ENCODE measurements around the gene OR51B5. TPM values are rescaled to one million over a fixed set of nuclear protein-coding genes. Genes with fewer than 3 reads are reported as not detected.

The OR51B5 gene
- total RNA-seq, 1 donor from 2014 or later = 1.2 TPM

DNA sequence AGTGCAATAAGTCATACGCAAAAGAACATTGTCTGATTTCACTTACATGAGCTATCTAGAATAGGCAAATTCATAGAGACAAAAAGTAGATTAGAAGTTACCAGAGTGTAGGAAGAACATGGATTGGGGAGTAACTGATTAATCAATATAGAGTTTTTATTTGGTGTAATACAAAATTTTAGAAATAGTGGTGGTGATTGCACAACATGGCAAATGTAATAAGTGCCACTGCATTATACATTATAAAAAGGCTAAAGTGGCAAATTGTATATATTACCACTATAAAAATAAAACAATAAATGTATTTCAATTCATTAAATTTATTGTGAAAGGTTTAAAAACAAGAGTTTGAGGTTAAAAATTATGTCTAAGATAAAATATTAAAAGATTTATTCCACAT lies 32.9 kb downstream of the OR51B5 start:
- H3K36me3 ChIP-seq = no peaks in the 10 kb centered on the region
- no peak for TF ChIP-seq POLR2AphosphoS5 (IDR thresholded peaks at IDR 0.05; ENCODE audit: insufficient read depth in 1 of 2, low read depth in 1 of 2)
- TF ChIP-seq, protein P1, sequence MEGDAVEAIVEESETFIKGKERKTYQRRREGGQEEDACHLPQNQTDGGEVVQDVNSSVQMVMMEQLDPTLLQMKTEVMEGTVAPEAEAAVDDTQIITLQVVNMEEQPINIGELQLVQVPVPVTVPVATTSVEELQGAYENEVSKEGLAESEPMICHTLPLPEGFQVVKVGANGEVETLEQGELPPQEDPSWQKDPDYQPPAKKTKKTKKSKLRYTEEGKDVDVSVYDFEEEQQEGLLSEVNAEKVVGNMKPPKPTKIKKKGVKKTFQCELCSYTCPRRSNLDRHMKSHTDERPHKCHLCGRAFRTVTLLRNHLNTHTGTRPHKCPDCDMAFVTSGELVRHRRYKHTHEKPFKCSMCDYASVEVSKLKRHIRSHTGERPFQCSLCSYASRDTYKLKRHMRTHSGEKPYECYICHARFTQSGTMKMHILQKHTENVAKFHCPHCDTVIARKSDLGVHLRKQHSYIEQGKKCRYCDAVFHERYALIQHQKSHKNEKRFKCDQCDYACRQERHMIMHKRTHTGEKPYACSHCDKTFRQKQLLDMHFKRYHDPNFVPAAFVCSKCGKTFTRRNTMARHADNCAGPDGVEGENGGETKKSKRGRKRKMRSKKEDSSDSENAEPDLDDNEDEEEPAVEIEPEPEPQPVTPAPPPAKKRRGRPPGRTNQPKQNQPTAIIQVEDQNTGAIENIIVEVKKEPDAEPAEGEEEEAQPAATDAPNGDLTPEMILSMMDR (IDR thresholded peaks at IDR 0.05) = no peak
- TF ChIP-seq POLR2A (IDR thresholded peaks at IDR 0.05) = no peak

DNA sequence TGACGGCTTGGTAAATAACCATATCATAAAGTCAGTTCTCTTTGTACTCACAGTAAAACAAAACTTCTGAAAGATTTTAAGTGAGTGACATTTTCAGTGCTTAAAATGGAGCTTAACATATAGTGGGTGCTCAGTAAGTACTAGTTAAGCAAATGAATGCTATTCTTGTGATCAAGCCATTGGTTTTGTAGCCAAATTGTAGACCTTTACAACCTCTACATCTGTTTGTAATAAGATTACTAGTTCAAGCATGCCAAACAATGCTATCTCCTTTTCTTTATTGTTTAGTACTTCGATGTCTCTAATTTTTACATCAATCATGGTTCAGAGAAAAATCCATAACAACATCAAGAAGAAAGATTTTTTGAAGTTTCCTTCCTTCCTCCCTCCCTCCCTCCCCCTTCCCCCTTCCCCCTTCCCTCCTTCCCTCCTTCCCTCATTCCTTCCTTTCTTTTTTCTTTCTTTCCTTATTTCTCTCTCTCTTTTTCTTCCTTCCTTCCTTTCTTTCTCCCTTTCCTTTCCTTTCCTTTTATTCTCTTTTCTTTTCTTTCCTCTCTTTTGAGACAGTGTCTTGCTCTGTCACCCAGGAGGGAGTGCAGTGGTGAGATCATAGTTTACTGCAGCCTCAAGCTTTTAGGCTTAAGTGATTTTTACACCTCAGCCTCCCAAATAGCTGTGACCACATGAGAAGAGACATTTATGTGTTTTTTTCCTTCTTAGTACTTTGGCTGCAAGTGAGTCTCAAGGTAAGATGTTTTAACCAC lies 35.9 kb downstream of the OR51B5 start:
- Histone ChIP-seq H3K4me3 (no peak overlapping the region), H3K4me1 (no peaks in the 10 kb centered on the region), H3K36me3 (no peaks in the 10 kb centered on the region), H3K27ac (no peak overlapping the region), H3K9me3 (no peaks in the 10 kb centered on the region), H3K27me3 (no peaks in the 10 kb centered on the region)
- intact Hi-C loops (cut with DNase I) = no loop called here
- TF ChIP-seq POLR2AphosphoS5 (IDR thresholded peaks at IDR 0.05; ENCODE audit: insufficient read depth in 1 of 2, low read depth in 1 of 2) = no peak
- TF ChIP-seq, protein P1 (IDR thresholded peaks at IDR 0.05) = no peak
- no peak for TF ChIP-seq POLR2A (IDR thresholded peaks at IDR 0.05)
- DNase-seq (ENCODE audit: extremely low spot score in 2 of 2) = no peak

More for the DNA sequence above, 32.9 kb downstream of the OR51B5 start:
- no peaks in the 10 kb centered on the region for H3K9me3 ChIP-seq
- no peaks in the 10 kb centered on the region for H3K4me1 ChIP-seq
- no peak for DNase-seq (ENCODE audit: extremely low spot score in 2 of 2)
- no peak overlapping the region for H3K27ac ChIP-seq
- H3K4me3 ChIP-seq = no peak overlapping the region
- intact Hi-C loops (cut with DNase I) = no loop called here
- H3K27me3 ChIP-seq = no peaks in the 10 kb centered on the region

DNA sequence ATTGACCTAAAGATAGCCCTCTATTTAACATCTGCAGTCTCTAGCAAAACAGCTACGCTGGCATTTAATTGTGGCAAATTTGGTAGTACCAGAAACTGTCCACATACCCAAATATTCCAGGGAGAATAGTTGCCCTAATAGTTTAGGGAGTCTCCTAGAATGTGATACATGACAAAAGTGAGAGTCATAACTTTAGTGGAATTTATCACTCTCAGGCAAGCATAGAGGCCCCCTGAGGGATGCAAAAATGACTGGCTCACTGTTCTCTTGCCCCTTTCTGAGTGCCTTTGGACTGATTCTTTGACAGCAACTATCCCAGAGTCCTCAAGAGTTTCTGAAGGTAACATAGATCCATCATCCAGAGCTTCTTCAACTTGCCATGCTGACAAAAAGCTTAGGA lies 39.3 kb downstream of the OR51B5 start:
- Histone ChIP-seq H3K36me3 (no peaks in the 10 kb centered on the region), H3K27me3 (no peaks in the 10 kb centered on the region), H3K4me1 (no peaks in the 10 kb centered on the region), H3K27ac (no peak overlapping the region), H3K9me3 (no peaks in the 10 kb centered on the region), H3K4me3 (no peak overlapping the region)
- DNase-seq (ENCODE audit: extremely low spot score in 2 of 2) = no peak
- intact Hi-C loops (cut with DNase I) = no loop called here
- no peak for TF ChIP-seq POLR2AphosphoS5 (IDR thresholded peaks at IDR 0.05; ENCODE audit: insufficient read depth in 1 of 2, low read depth in 1 of 2)
- TF ChIP-seq, protein P1 (IDR thresholded peaks at IDR 0.05) = no peak
- TF ChIP-seq POLR2A (IDR thresholded peaks at IDR 0.05) = no peak

DNA sequence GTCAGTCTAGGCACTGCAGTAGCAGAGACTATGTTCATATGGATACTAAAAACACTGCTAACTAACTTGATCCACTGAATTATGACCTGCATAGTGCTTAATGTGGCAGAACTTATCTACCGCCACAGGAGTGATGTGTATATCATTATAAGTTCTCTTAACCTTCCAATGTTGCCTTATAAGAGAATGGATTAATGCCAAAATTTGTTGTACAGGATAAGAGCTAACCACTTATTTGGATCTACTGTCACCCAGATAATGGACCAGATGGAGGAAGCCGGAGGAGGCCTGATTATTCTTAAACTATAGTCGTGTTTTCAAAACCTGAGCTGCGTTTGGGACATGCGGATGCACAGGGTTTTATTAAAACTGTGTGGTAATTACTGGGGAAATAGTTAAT lies 39.7 kb downstream of the OR51B5 start:
- H3K4me1 ChIP-seq = no peaks in the 10 kb centered on the region
- no peaks in the 10 kb centered on the region for H3K36me3 ChIP-seq
- H3K9me3 ChIP-seq = no peaks in the 10 kb centered on the region
- no peak overlapping the region for H3K27ac ChIP-seq
- DNase-seq (ENCODE audit: extremely low spot score in 2 of 2) = no peak
- H3K4me3 ChIP-seq = no peak overlapping the region
- no peaks in the 10 kb centered on the region for H3K27me3 ChIP-seq
- intact Hi-C loops (cut with DNase I) = no loop called here
- TF ChIP-seq POLR2A (IDR thresholded peaks at IDR 0.05) (no peak), POLR2AphosphoS5 (IDR thresholded peaks at IDR 0.05; ENCODE audit: insufficient read depth in 1 of 2, low read depth in 1 of 2) (no peak)
- TF ChIP-seq, protein P1 (IDR thresholded peaks at IDR 0.05) = no peak

DNA sequence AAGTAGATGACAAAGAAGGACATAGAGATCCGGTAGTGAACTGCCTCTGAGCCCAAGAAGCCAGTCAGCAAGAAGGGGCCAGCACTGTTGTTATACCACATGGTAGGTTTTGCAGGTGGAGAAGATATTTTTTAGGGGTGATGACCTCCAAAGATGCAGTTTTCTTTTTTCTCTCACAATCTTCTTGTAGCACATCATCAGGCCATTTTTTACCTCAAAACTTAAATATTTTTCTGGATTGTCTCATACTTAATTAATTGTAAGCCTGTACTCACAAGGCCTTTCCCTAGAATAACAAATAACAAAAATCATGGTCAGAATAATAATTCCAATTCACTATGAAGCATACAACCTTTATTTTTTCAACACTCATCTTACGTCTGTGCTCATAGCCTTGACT lies 41.5 kb downstream of the OR51B5 start, which contains the start of gene OR51B4:
Gene OR51B4 (minus strand): TSS at position 101 of the 400 bp plus-strand sequence. CDS start 0 bp downstream, at position 101.
- intact Hi-C loops (cut with DNase I) = no loop called here
- TF ChIP-seq POLR2A (IDR thresholded peaks at IDR 0.05) (no peak), POLR2AphosphoS5 (IDR thresholded peaks at IDR 0.05; ENCODE audit: insufficient read depth in 1 of 2, low read depth in 1 of 2) (no peak)
- TF ChIP-seq, protein P1 (IDR thresholded peaks at IDR 0.05) = no peak

More for the DNA sequence above, 41.5 kb downstream of the OR51B5 start, which contains the start of gene OR51B4:
- no peaks in the 10 kb centered on the region for H3K36me3 ChIP-seq
- no peaks in the 10 kb centered on the region for H3K27me3 ChIP-seq
- no peak for DNase-seq (ENCODE audit: extremely low spot score in 2 of 2)
- H3K4me1 ChIP-seq = no peaks in the 10 kb centered on the region
- no peak within 1 kb of the TSS for H3K27ac ChIP-seq
- H3K4me3 ChIP-seq = no peak within 1 kb of the TSS
- H3K9me3 ChIP-seq = no peaks in the 10 kb centered on the region
